SK-N-SH (cell line): Measurements from ENCODE around the gene DLEC1. TPM values are rescaled to one million over a fixed set of nuclear protein-coding genes. Genes with fewer than 3 reads are reported as not detected.

Experiments used
- CTCF ChIA-PET: fragments of 300-600, 350-600 bp; formaldehyde crosslinking; extraction: SDS; loops from one replicate; lab custom pipeline; 2021; lab: Yijun Ruan, JAX
- POLR2A ChIA-PET: fragments of 350-600 bp; sonication (Branson Sonifier 250); formaldehyde crosslinking; extraction: SDS; loops from one replicate; lab custom pipeline; 2020; ENCODE audit warnings: antibody characterized with exemption, inconsistent platforms; lab: Yijun Ruan, JAX
- DNase-seq: peaks from one replicate; pipeline ENCODE4 v3.0.0; 2012
- H2AFZ ChIP-seq: fragments of 200-600 bp; sonication (generic); 2 replicates; pipeline ENCODE4 v1.8.1; 2016; ENCODE audit warnings: antibody characterized with exemption, mild to moderate bottlenecking, low read depth
- H3F3A ChIP-seq: fragments of 200-600 bp; sonication (generic); replicated peaks from 2 replicates; pipeline ENCODE3; 2016; ENCODE audit warnings: antibody characterized with exemption, mild to moderate bottlenecking; ENCODE audit not compliant: insufficient read depth
- H3K27ac ChIP-seq, 2 experiments: fragments of 200-500 bp in 1 of 2; fragments of 200-600 bp in 1 of 2; sonication (Bioruptor generic) in 1 of 2; sonication (generic), shearing (Covaris generic) in 1 of 2; 2 replicates each; pipeline versions ENCODE4 v1.5.1 to v1.6.1; 2014 to 2016; ENCODE audit warnings: low read depth in 2 of 2, inconsistent platforms in 1 of 2, low read length in 1 of 2, mild to moderate bottlenecking in 1 of 2, mixed read lengths in 1 of 2
- H3K27me3 ChIP-seq: fragments of 200-600 bp; sonication (generic), shearing (Covaris generic); 2 replicates; pipeline ENCODE4 v1.6.1; 2016; ENCODE audit warnings: mixed run types; ENCODE audit not compliant: insufficient read depth
- H3K36me3 ChIP-seq, 2 experiments: fragments of 200-500 bp in 1 of 2; fragments of 200-600 bp in 1 of 2; sonication (Bioruptor generic) in 1 of 2; sonication (generic) in 1 of 2; replicated peaks in 1 of 2; 2 replicates each; pipeline versions ENCODE3 to v1.5.1; 2014 to 2016; ENCODE audit warnings: low read length in 1 of 2, mild to moderate bottlenecking in 1 of 2; ENCODE audit not compliant: insufficient read depth in 2 of 2, control insufficient read depth in 1 of 2
- H3K4me1 ChIP-seq, 2 experiments: fragments of 200-500 bp in 1 of 2; fragments of 200-600 bp in 1 of 2; sonication (Bioruptor generic) in 1 of 2; sonication (generic), shearing (Covaris generic) in 1 of 2; 2 replicates each; pipeline versions ENCODE4 v1.5.1 to v1.6.1; 2014 to 2016; ENCODE audit warnings: low read depth in 1 of 2, low read length in 1 of 2, mixed run types in 1 of 2; ENCODE audit not compliant: insufficient read depth in 2 of 2, control insufficient read depth in 1 of 2
- H3K4me2 ChIP-seq: fragments of 200-600 bp; sonication (generic), shearing (Covaris generic); 2 replicates; pipeline ENCODE4 v1.6.1; 2017; ENCODE audit warnings: mixed run types
- H3K4me3 ChIP-seq, 2 experiments: fragments of 200-500 bp in 1 of 2; fragments of 200-600 bp in 1 of 2; sonication (Bioruptor generic) in 1 of 2; sonication (generic), shearing (Covaris generic) in 1 of 2; 2 replicates each; pipeline versions ENCODE4 v1.5.1 to v1.8.1; 2014 to 2016; ENCODE audit warnings: low read depth in 2 of 2, inconsistent platforms in 1 of 2, low read length in 1 of 2, mild to moderate bottlenecking in 1 of 2, mixed read lengths in 1 of 2, moderate library complexity in 1 of 2
- H3K79me2 ChIP-seq: fragments of 200-600 bp; sonication (generic); 2 replicates; pipeline ENCODE4 v1.8.1; 2017; ENCODE audit warnings: mild to moderate bottlenecking; ENCODE audit not compliant: insufficient read depth
- H3K9ac ChIP-seq: fragments of 200-600 bp; sonication (generic); 2 replicates; pipeline ENCODE4 v1.6.1; 2017; ENCODE audit warnings: mixed run types
- H3K9me2 ChIP-seq: fragments of 200-600 bp; sonication (generic); 2 replicates; pipeline ENCODE4 v1.6.1; 2017; ENCODE audit warnings: mixed run types
- H3K9me3 ChIP-seq: fragments of 200-600 bp; sonication (generic); 2 replicates; pipeline ENCODE4 v1.6.1; 2017; ENCODE audit warnings: mixed run types, mild to moderate bottlenecking, moderate library complexity
- H4K20me1 ChIP-seq: fragments of 200-600 bp; sonication (generic); 2 replicates; pipeline ENCODE4 v1.6.1; 2017; ENCODE audit warnings: mild to moderate bottlenecking, mixed run types; ENCODE audit not compliant: insufficient read depth
- CHD2 ChIP-seq: fragments of 150-350 bp; IDR thresholded peaks from 2 replicates; pipeline ENCODE4 v1.6.1; 2018; ENCODE audit warnings: low read length; ENCODE audit not compliant: partially characterized antibody
- JUND ChIP-seq: IDR thresholded peaks from 2 replicates; pipeline ENCODE4 v1.4.0; 2012
- PBX3 ChIP-seq: IDR thresholded peaks from 2 replicates; pipeline ENCODE4; 2012
- RCOR1 ChIP-seq: fragments of 150-350 bp; IDR thresholded peaks from 2 replicates; pipeline ENCODE4 v1.6.1; 2017; ENCODE audit warnings: antibody characterized with exemption, low read length
- USF2 ChIP-seq: fragments of 150-350 bp; IDR thresholded peaks from 2 replicates; pipeline ENCODE4 v1.6.1; 2017; ENCODE audit warnings: antibody characterized with exemption, low read length, low read depth, borderline replicate concordance
- YY1 ChIP-seq: IDR thresholded peaks from 2 replicates; pipeline ENCODE4 v1.4.0; 2012; ENCODE audit warnings: low read depth, mild to moderate bottlenecking
- WGBS: methylation state at CpG from one replicate; pipeline ENCODE4 v1.1.6; 2017; ENCODE audit warnings: low lambda C conversion rate; 5-methylcytosine and 5-hydroxymethylcytosine counted together
- polyA plus RNA-seq, 3 experiments: library from polyadenylated mRNA; depleted of rRNA; stranded (reverse); fragments of >200 nt; gene quantifications; 2 replicates each; pipeline ENCODE4 v1.2.3, GENCODE V29; 2012
- TF ChIP-seq, protein P1 (sequence below): fragments of 200-600 bp; sonication (generic); IDR thresholded peaks from 2 replicates; pipeline ENCODE4 v1.6.1; 2017; ENCODE audit warnings: antibody characterized with exemption, mild to moderate bottlenecking, moderate library complexity

Gene DLEC1
- polyA plus RNA-seq, 1 of the 3 experiments (the other 2 are of a cell fraction) = 0.02 TPM

- Histone ChIP-seq H3K27me3 (no peaks in the 10 kb centered on the region), H3K36me3 (peaks cover 13 to 32% of the 10 kb centered on the region in 2 experiments), H2AFZ (no peak overlapping the region), H3K4me2 (no peak overlapping the region), H3K79me2 (peaks cover 6% of the 10 kb centered on the region; the same call in 1 of the 2 replicates), H3K9ac (no peak overlapping the region), H3K9me3 (no peaks in the 10 kb centered on the region), H3K4me3 (no peak overlapping the region), H4K20me1 (no peaks in the 10 kb centered on the region), H3K9me2 (no peaks in the 10 kb centered on the region), H3K4me1 (peaks cover 0 to 38% of the 10 kb centered on the region in 2 experiments; a peak in 1 of 4 replicates), H3F3A (peaks cover 8% of the 10 kb centered on the region), H3K27ac (peak overlapping the region in 1 of 2 experiments; percentile 39; a peak in 1 of 4 replicates)
- WGBS = 94% methylated on average over 8 of the region's 13 CpGs
- TF ChIP-seq JUND (no peak), USF2 (no peak), CHD2 (no peak), RCOR1 (no peak), PBX3 (no peak), YY1 (no peak)
- TF ChIP-seq, protein P1, sequence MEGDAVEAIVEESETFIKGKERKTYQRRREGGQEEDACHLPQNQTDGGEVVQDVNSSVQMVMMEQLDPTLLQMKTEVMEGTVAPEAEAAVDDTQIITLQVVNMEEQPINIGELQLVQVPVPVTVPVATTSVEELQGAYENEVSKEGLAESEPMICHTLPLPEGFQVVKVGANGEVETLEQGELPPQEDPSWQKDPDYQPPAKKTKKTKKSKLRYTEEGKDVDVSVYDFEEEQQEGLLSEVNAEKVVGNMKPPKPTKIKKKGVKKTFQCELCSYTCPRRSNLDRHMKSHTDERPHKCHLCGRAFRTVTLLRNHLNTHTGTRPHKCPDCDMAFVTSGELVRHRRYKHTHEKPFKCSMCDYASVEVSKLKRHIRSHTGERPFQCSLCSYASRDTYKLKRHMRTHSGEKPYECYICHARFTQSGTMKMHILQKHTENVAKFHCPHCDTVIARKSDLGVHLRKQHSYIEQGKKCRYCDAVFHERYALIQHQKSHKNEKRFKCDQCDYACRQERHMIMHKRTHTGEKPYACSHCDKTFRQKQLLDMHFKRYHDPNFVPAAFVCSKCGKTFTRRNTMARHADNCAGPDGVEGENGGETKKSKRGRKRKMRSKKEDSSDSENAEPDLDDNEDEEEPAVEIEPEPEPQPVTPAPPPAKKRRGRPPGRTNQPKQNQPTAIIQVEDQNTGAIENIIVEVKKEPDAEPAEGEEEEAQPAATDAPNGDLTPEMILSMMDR = no peak
- CTCF ChIA-PET = interaction anchor here (1.1 to 5.3 kb wide), 2 partner anchors 15 to 22 kb away, joined by 3 to 27 read pairs; no protein-coding TSS in a partner anchor
- DNase-seq = no peak
- POLR2A ChIA-PET = interaction anchor here (1.6 kb wide), 1 partner anchor 11 kb away, joined by 4 read pairs; the partner anchor contains the start of gene PLCD1
These were observed 20.4 kb upstream of the DLEC1 start for GRCh38 chr3:38018296-38019266.

- Histone ChIP-seq H3K27ac (no peak overlapping the region), H3K27me3 (no peaks in the 10 kb centered on the region), H3K9me2 (no peaks in the 10 kb centered on the region), H3K4me2 (no peak overlapping the region), H2AFZ (no peak overlapping the region), H3K9ac (no peak overlapping the region), H3F3A (peaks cover under 1% of the 10 kb centered on the region), H3K36me3 (peaks cover 13 to 19% of the 10 kb centered on the region in 2 experiments), H4K20me1 (no peaks in the 10 kb centered on the region), H3K4me1 (peaks cover 0 to 42% of the 10 kb centered on the region in 2 experiments; a peak in 1 of 4 replicates), H3K9me3 (no peaks in the 10 kb centered on the region), H3K79me2 (peaks cover 10% of the 10 kb centered on the region; the same call in 1 of the 2 replicates), H3K4me3 (no peak overlapping the region)
- DNase-seq = no peak
- no peak for TF ChIP-seq YY1
- TF ChIP-seq, protein P1 = no peak
- TF ChIP-seq PBX3 = no peak
- ChIA-PET CTCF (interaction anchor here (1.3 to 5.3 kb wide), 4 partner anchors 9 to 23 kb away, joined by 3 to 27 read pairs (median 7); partner anchors contain the start of gene PLCD1), POLR2A (interaction anchor here (1.6 kb wide), 1 partner anchor 10 kb away, joined by 4 read pairs; the partner anchor contains the start of gene PLCD1)
- WGBS = 83% methylated on average over 9 of the region's 10 CpGs
These were observed 19.2 kb upstream of the DLEC1 start for GRCh38 chr3:38019658-38020341.
